HG03442 (cell line): ENCODE measurements around the gene TMEM178B.

Experiments
- ATAC-seq: cut with Tn5 transposase; IDR thresholded peaks from one replicate; pipeline ENCODE4 v1.9.1; 2021; ENCODE audit warnings: mild to moderate bottlenecking, moderate library complexity; ENCODE audit not compliant: unreplicated experiment

The TMEM178B gene

DNA sequence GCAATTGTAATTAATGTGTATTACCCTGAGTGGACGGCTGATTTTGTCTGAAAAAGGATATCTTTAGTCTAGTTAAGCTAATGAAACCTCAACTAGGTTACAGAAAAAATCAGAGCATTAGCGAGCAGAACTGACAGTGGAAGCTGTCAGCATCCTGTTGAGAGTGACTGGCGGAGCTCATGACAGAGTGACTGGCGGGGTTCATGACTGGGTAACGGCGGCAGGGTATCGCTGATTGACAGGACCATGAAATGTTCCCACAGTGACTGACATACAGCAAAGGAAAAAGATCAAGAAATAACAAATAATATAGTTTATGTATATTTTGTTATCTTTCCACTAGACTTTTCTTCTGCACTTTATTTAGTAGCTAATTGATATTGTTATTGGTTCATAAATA is 274.9 kb downstream of the TMEM178B start:
- no peak for ATAC-seq

DNA sequence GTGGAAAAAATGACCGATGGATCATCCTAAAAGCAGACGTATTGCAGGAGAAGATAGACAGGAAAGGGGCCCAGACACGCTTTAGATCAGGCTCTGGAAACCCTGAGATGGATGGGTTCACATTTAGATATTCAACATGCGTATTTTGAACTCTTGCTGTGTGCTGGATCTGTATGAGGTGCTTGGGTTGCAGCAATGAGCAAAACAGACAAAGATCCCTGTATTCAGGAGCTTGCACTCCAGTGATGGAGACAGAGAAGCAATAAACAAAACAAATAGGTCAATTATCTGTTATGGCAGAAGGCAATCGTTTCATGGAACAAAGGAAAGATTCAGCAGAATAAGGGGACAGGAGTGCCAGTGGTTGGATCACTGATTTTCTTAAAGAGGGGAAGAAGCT is 275.5 kb downstream of the TMEM178B start:
- ATAC-seq, result no peak

DNA sequence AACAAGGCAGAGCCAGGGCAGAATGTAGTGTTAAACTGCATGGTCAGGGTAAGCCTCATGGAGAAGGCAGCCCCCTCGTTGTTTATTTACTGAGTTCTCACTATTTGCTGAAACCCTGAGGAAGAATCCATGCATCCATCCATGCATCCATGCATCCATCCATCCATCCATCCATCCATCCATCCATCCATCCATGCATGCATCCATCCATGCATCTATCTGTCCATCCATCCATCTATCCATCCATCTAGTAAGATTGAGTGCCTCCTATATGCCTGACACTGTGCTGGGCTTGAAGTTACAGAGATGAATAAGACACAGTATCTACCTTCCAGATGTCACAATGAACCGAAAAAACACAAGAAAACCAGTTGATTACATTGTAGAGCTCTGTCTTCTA is 275.9 kb downstream of the TMEM178B start:
- no peak for ATAC-seq

DNA sequence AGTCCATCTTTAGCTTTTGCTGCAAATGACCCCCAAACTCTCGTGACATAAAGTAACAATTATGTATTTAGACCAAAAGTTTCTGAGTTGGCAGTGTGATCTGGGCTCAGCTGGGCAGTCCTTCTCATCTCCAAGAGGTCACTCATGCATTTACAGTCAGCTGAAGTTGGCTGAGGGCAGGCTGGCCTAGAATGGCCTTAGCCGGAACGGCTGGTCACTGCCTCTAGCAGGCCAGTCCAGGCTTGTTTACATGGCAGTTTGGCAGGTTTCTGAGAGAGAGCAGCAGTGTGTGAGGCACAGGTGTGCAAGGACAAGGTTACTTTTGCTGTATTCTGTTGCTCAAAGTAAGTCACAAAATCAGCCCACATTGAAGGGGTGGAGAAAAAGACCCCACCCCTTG is 277.3 kb downstream of the TMEM178B start:
- no peak for ATAC-seq

DNA sequence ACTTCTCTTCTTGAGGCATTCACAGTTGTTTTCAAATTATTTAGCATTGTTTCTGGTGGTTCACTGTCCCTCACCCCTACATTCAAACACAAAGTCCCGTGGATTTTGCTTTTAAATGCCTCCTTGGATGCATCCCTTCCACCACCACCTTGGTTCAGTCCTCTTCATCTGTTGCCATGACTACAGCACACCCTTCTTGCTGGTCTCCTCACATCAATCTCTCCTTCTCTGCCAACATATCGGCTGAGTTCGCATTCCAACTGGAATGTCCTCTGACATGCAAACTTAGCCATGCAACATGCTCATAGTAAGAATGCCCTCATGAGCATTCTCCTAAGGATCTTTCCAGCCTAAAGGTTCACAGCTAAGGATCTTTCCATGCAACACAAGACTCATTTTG is 279.1 kb downstream of the TMEM178B start:
- ATAC-seq, result no peak

DNA sequence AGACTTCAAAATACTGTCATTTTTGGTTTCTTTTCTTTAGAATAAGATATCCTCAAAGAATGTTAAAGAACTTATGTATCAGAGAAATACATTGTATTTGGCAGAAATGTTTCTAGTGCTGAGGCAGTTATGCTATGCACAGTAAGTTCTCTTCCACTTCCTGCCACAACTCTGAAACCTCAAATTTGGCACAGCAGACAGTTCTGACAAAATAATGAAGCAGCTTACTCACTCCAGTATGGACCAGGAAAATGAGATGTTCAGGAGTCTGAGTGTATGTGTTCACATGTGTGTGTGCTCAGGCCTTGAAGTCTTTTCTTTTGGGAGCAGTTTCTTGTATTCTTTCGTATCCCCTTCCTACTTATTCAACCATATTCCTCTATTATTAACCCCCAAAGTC is 280.4 kb downstream of the TMEM178B start:
- ATAC-seq, result no peak

DNA sequence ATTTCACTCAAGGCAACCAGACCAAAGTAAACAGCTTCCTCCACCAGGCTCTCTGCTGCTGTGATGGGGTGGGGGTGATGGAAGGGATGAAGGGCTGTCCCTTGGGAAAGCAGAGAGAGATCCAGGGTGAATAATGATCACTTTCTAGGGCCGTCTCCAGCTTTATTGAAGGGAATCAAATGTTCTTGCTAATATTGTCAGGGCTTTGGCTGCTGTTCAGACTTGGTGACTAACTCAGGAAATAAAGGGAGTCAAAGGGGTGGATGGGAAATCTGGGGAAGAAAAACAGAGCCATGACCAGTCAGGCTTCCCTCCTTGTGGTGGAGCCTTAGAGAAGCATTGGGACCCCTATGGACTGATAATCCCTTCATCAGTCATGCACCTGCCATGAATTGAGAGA is 281.2 kb downstream of the TMEM178B start:
- no peak for ATAC-seq

DNA sequence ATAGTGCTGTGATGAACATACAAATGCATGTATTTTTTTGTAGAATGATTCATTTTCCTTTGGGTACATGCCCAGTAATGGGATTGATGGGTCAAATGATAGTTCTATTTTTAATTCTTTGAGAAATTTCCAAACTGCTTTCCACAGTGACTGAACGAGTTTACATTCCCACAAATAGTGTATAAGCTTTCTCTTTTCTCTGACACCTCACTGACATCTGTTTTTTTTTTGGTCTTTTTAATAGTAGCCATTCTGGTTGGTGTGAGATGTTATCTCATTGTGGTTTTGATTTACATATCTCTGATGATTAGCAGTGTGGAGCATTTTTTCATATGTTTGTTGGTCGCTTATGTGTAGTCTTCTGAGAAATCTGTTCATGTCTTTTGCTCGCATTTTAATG is 282.3 kb downstream of the TMEM178B start:
- ATAC-seq, result no peak

DNA sequence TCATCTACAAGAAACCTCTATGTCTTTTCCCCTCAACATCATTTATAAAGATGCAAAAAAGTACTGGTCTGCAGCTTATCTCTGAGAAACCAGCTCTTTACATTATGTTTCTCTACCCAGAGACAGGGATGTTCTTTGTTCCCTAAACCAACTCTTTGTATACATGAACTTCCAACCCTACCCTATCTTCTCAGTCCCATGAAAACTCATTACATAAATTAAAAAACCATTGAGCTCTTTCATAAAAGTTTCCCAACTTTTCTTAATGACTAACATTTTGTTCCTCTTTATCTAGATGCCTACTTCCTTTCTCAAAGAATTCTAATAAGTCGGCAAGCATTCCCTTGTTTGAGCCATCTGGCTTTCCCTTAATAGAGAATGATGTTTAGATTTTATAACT is 284.5 kb downstream of the TMEM178B start:
- ATAC-seq, result no peak

DNA sequence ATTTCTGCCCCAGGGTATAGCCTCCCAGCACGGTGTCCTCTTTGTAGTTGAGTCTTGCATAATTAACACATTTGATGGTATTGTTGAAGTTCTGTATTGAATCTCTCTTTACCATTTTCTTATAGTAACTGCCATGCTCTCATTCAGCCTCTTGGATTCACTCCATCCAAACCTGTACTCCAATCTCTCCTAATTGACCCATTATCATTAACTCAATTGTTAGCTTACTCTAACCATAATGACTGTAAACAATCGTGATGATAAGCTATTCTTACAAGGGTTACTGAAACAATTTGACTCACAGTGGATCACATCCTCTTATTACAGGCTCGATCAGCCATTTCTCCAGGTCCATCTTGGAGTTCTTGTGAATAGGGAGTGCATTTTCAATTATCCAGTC is 285.4 kb downstream of the TMEM178B start:
- no peak for ATAC-seq

DNA sequence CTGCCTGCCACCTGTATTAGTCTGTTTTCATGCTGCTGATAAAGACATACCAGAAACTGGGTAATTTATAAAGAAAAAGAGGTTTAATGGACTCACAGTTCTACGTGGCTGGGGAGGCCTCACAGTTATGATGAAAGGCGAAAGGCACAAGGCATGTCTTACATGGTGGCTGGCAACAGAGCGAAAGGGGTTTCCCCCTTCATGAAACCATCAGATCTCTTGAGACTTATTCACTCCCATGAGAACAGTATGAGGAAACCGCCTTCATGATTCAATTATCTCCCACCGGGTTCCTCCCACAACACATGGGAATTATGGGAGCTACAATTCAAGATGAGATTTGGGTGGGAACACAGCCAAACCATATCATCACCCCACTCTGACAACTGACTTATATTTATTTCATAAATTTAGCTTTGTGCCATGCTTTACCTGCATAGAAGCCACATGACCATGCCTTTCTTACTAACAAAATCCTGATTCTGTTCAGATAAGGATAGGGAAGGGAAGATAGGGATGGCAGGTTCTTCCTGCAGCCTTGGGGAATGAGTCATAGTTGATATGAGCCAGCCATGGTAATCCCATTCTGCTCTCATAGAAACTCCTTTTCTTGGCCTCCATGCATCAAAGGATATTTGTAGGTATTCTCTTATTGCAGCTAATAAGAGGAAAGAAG is 286.0 kb downstream of the TMEM178B start:
- ATAC-seq, result no peak

DNA sequence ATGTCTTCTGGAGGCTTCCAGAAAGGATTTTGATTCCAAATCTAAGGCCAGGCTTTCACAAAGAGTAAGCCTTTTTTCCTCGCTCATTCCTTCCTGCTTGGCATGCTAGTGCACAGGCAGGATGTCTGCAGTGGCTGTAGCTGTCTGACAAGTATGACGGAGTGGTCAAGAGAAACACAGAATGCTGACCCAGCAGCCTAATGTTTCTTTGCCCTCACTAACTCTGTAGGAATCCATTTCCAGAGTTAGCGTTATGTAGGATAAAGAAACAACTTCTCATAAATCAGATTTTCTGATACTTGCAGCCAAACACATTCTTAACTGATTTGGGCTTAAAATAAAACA is 286.5 kb downstream of the TMEM178B start:
- no peak for ATAC-seq

DNA sequence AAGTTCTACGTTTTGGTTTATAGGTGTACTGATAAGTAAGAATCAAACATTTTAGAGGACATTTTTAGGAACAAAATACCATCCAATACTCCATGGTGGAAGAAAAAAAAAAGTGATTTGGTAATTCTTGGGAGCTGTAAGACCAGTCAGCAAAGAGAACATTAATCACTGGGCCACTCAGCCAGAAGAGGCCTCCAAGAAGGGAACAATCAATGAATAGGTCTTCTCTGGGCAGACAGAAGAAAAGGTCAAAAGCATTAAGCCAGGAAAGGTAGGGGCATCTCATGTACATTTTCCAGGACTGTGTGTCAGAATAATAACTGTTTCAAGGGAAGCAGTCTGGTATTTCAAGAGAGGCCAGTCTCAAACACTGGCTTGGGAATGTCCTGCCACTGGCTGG is 286.9 kb downstream of the TMEM178B start:
- ATAC-seq, result no peak

DNA sequence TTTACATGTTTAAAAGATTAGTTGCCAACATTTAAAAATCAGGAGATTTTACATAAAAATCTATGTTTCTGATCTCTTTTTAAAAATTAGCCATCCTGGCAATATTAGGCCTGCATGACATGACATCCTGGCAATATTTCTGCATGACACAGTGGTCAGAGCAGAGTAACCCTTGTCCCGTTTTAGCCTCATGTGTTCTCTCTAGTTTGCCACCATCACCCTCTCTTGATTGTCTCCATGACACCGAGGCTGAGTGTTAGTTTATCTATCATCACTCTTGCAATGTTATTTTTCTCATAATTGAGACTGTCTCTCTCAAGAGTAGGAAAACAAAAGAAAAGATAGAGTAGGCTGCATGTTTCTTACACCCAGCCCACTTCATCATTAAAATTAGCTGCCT is 287.6 kb downstream of the TMEM178B start:
- ATAC-seq, result no peak

DNA sequence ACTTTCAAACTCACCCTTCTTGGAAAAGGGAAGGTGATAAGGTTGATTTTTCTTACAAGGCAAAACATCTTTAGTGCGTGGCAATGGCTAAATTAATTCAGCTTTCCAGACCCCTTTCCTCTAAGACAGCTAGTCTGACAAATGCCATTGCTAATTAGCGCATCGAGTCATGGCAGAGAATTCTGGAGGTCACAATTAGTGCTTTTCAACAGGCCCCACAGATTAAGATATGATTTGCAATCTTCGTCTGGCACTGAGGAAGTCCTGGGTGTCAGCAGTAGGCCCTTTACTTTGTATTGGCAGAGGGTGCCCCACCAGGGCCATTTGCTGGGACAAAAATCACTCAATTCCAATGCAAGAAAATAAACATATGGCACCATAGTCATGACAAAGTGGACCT is 288.1 kb downstream of the TMEM178B start:
- no peak for ATAC-seq

DNA sequence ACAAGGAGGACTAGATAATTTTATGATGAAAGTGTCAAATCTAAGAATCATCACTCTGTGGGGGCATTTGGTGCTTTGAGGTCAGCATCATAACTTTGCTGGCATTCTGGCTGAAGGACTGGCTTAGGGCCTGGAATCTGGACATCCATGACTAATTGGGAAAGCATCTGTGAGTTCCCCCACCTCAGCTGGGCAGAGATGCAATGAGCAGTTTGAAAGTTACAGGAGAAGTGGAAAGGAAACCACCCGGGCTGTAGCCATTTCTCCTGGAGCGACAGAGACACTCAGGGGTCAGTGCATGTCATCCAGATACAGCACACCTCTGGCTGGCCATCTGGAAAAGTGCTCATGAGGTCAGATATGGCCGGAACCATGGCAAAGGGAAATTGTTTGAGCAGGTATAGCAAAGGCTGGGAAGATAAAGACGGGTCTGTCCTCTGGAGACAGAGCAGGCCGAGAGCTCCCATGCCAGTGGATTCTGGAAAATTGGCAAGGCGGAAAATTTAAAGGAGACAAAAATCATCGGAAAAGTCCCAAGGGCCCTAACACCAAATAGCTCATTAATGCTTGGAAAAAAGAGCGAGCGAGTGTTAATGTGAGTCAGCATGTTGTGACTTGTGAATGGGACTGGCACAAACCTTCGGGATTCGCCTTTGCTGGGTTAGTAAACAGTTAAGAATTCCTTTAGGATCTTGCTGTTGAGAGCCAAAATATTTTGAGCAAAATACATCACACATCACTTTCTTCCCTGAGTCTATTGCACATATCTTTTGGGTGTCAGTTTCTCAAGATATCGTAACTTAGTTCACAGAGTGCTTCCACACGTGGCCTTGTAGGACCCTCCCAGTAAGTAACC is 288.9 kb downstream of the TMEM178B start:
- ATAC-seq, result no peak

DNA sequence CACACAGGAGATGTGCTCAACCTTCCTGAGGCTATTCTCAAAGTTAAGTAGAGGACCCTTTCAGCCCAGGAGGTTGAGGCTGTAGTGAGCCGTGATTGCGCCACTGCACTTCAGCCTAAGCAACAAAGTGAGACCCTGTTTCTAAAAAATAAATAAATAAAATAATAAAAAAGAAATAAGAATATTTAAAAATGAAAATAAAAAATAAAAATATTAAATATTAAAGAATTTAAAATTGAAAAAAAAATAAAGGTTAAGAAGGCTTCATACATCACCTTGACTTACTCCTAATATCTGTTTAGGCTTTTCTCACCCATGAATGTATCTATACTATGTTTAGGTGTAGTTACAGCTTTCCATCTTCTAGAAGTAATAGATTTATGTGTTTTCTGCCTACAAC is 289.9 kb downstream of the TMEM178B start:
- no peak for ATAC-seq

DNA sequence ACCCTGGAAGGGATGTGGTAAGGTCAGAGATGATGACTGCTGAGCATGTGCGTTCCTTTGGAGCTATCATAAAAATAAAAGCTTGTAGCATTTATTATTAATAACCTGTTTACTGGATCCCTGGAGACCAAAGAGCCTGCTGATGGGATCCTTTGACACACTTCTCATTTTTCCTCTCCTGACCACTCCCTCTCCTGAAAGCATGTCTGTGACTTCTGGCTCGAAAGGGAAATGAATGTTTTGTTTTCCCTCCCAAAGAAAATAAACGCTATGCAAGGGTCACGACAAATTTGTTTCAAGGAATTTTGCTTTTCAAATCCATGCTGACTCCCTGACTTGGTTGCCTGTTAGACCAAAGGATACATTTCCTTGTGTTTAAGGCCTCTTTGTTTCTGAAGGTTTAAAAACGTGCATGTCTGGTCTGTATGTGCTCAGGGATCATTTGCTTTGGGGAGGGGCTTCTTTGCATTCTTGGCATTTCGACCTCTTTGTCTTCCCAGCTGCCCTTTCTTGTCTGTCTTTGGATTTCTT is 292.3 kb downstream of the TMEM178B start:
- no peak for ATAC-seq

DNA sequence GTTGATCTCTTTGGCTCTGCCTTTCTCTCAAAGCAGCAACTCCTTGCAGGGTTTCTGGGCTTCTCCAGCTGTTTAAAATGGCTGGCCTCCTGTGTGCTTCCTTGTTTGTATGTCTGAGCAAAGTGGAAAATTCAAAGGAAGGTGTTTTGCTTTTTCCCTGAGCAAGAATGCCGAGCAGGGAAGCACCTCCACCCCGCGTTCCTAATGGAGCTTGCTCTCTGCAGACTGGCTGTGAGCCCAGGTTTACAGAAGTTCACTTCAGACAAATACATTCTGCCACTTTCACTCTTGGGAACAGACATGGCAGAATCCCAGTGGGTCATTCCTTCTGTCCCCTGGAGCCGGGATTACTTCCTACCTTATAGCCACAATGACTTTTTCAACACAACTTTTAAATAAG is 295.6 kb downstream of the TMEM178B start:
- no peak for ATAC-seq

DNA sequence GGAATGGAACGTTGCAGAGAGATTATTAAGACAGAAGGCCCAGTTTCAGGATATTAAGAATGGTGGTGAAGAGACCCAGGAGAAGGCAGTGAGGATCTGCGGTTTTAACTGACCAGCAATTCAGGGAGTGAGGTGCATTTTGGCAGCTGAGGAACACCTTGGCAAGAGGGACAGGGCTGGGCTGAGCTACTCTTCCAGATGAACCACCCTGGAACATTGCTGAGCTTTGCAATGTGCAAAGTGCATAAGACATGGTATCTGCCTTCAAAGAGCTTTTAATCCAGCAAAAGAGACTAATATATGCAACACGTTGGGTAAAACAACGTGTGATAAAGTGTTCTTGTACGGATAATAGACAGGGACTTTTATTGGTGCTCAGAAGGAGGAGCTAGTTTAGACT is 296.3 kb downstream of the TMEM178B start:
- no peak for ATAC-seq

DNA sequence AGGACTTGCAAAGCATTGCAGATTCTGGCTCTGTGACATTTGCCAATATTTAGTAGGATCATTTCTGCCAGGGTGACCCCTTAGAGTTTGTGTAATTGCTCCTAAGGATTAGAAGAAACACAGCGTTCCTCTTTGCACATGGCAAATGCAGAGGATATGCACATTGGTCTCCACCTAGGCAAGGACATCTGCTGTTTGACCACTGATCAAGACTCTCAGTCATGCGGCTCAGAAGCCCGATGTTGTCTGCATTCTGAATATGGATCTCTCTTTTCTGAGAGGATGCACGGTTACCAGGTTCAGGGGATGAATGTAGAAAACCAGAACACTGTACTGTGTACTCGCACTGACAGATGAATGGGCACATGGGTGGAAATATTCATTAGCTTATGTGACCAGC is 296.8 kb downstream of the TMEM178B start:
- ATAC-seq, result no peak

DNA sequence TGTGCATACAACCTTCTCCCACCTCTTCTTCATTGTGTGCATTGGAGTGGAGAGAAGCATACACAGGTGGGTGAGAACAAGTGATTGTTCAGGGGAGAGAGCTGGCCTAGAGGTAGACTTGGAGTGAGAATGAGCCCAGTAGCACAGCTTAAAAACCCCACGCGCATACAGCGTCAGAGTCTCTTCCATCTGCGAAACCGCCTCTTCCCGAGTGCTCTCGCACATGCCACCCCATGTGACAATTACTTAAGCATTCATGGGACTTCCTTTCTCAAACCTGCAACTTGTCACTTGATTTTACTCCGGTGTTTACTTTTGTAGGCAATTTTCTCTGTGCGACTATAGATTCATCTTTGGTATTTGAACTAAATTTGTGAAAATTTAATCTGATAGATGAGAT is 300.6 kb downstream of the TMEM178B start:
- no peak for ATAC-seq
